GM21367 (cell line): ENCODE results near the gene LLGL2.
"Not testable (repeated sequence)": the region's sequence is repeated elsewhere in the genome, so short reads cannot be mapped to it uniquely, and the experiment has no call there.

Experiments used
- ATAC-seq: cut with Tn5 transposase; IDR thresholded peaks from one replicate; pipeline ENCODE4 v1.9.1; 2021; ENCODE audit not compliant: unreplicated experiment

Gene LLGL2

GRCh38 chr17:75589919-75590303 is 64.4 kb downstream of the LLGL2 start:
- ATAC-seq, result no peak

DNA sequence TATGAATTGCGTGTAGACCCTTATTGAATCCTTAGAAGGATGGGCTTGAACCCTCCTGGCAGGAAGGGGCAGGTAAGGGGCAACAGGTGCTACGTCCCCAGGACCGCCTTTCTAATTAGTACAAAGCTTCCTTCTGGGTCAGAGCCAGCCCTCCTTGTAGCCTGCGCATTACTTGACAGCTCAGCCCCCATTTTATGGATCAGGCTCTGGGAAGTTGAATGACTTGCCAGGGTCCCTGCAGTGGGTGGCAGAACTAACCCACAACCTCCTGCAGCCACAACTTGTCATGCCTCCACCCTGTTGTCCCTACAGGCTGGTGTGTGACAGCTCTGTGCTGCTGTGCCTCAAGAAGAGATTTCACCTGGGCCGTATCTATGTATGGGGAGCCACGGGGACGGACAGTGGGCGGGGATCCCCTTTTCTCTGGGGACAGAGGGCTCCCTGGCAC is 64.8 kb downstream of the LLGL2 start:
- ATAC-seq, result no peak

GRCh38 chr17:75590849-75591721 is 65.6 kb downstream of the LLGL2 start:
- no peak for ATAC-seq

- ATAC-seq, result no peak
Measured at GRCh38 chr17:75591722-75592302, 66.3 kb downstream of the LLGL2 start.

DNA sequence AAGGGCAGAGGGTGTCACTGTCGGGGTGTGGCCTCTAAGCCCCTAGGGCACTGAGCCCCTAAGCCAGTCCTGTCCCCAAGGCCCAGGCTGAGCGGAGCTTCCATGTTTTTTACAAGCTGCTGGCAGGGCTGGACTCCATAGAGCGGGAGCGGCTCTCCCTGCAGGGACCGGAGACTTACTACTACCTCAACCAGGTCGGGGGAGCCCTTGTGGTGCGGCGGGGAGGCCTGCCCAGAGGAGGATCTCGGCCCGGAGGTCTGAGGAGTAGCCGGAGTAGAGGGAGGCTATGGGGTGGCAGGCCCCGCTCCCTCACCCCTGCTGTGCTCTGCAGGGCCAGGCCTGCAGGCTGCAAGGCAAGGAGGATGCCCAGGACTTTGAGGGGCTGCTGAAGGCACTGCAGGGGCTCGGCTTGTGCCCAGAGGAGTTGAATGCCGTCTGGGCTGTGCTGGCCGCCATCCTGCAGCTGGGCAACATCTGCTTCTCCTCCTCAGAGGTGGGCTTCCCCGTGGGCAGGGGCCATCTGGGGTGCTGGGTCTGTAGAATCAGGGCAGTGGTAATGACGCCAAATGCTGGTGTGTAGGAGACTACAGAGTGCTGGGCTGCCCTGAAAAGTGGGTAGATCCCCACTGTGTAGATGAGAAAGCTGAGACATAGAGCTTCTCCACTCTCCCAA is 67.0 kb downstream of the LLGL2 start:
- no peak for ATAC-seq

DNA sequence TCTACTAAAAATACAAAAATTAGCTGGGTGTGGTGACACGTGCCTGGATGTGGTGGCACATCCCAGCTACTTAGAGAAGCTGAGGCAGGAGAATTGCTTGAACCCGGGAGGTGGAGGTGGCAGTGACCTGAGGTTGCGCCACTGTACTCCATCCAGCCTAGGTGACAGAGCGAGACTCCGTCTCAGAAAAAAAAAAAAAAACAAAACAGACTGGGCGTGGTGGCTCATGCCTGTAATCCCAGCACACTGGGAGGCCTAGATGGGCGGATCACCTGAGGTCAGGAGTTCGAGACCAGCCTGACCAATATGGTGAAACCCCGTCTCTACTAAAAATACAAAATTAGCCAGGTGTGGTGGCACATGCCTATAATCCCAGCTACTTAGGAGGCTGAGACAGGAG is 67.9 kb downstream of the LLGL2 start:
- not testable (repeated sequence) for ATAC-seq

DNA sequence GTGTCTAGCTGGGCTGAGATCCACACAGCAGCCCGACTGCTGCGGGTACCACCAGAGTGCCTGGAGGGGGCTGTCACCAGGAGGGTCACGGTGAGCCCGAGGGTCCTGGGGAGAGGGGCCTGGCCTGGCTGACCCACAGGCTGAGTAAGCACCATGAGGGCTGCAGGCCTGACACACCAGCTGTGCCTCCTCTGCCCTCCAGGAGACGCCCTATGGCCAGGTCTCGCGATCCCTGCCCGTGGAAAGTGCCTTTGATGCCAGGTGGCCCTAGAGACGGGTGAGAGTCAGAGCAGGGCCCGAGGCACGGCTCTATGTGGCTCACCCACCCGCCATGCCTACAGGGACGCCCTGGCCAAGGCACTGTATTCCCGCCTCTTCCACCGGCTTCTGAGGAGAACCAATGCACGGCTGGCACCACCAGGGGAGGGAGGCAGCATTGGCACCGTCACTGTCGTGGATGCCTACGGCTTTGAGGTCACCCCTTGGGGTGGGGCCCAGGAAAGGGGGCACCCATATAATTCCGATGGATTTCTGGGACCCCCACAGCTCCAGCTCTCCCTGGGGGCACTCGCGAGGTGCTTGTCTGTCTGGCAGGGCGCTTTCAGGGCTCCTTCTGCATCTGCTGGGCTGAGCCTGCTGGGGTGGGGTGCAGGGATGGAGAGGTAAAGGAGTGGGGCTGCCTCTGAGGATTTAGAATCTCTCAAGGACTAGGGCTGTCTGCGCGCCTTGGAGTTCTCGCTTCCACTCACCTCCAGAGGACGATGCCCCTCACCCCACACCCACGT is 69.2 kb downstream of the LLGL2 start:
- no peak for ATAC-seq

GRCh38 chr17:75595284-75595919 is 69.9 kb downstream of the LLGL2 start:
- ATAC-seq, result no peak

DNA sequence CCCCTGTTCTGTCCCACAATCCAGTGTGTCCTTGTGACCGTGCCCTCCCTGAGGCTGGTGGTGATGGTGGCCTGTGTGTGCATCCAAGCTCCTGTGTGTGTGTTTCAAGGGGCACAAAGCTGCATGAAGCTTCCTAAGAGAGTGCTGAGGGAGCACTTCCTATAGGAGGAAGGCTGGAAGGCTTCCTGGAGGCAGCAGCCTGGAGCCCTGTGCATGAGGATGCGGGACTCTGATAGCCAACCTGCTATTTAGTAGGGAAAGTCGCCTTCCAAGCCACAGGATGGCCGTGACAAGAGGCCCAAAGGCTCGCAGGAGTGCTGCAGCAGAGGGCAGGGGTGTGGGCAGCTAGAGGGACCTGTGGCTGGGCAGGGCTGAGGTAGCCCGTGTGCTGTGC is 70.4 kb downstream of the LLGL2 start:
- no peak for ATAC-seq

GRCh38 chr17:75596320-75597087 is 71.0 kb downstream of the LLGL2 start:
- no peak for ATAC-seq

DNA sequence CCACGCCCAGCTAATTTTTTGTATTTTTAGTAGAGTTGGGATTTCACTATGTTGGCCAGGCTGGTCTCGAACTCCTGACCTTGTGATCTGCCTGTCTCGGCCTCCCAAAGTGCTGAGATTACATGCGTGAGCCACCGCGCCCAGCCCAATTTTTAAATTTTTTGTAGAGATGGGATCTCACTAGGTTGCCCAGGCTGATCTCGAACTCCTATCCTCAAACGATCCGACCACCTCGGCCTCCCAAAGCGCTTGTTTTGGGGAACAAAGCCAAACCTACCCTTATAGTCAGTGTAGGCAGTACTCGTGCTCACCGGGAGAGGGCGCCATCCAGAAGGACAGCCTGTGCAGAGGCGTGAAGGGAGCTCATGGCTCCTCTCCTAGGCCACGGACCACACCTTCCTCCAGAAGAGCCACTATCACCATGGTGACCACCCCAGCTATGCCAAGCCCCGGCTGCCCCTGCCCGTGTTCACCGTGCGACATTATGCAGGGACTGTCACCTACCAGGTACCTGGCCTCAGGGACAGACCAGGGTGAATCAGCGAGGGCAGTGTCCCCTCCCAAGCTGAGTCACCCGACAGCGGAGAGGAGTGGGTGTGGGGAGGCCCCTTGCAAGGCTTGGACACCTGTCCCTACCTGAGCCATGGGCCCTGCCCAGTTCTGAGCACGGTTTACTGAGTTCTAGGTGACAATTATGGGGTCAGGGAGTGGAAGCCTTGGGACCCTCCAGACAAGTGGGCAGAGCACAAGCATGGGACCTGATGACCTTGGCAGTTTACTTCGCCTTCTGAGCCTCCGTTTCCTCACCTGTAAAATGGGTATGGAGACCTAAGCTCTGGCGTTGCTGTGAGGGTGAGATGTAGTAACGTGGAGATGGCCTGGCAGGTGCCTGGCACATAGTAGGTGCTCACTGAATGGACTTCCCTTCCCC is 75.8 kb downstream of the LLGL2 start:
- ATAC-seq, result no peak

- no peak for ATAC-seq
Measured at GRCh38 chr17:75602644-75603043, 77.1 kb downstream of the LLGL2 start.

- ATAC-seq, result no peak
Measured at GRCh38 chr17:75603123-75603522, 77.6 kb downstream of the LLGL2 start.

DNA sequence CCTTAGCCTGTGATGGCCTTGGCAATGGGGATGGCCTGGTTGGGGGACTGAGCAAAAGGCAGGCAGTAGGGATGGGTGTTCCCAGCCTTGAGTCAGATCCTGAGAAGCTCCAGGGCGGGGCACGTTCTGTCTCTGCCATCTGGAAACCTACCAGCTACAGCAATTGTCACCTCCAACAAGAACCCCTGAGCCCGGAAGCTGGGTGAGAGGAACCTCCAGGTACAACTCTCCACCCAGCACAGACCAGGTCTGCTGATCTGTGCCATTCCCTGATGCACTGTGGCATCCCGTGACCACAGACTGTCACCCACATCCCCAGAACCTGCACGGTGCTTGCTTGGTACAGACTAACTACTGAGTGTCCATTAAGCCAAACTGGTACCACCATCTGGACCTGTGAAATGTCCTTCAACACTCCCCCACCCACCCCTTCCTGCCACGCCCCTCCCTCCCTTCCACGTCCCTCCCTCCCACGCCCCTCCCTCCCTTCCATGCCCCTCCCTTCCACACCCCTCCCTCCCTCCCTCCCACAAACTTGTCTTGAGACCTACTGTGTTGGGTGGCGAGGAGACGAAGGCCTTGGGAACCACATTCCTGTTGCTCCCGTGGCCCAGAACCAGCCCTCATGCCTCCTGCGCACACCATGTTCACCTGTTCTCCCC is 78.7 kb downstream of the LLGL2 start:
- no peak for ATAC-seq

- ATAC-seq, result no peak
Measured at GRCh38 chr17:75605790-75606189, 80.3 kb downstream of the LLGL2 start.

GRCh38 chr17:75607086-75607485 is 81.6 kb downstream of the LLGL2 start:
- no peak for ATAC-seq

- ATAC-seq, result no peak
Measured at GRCh38 chr17:75610103-75610984, 84.8 kb downstream of the LLGL2 start.
